GM12874 (cell line): ENCODE measurements around the gene IL12RB2.

Experiments used
- TF ChIP-seq, protein P1 (sequence below): IDR thresholded peaks from 2 replicates; pipeline ENCODE4 v1.5.1; 2011; ENCODE audit warnings: low read depth, mild to moderate bottlenecking, control low read depth, low read length, moderate library complexity; ENCODE audit not compliant: insufficient read depth

The IL12RB2 gene

DNA sequence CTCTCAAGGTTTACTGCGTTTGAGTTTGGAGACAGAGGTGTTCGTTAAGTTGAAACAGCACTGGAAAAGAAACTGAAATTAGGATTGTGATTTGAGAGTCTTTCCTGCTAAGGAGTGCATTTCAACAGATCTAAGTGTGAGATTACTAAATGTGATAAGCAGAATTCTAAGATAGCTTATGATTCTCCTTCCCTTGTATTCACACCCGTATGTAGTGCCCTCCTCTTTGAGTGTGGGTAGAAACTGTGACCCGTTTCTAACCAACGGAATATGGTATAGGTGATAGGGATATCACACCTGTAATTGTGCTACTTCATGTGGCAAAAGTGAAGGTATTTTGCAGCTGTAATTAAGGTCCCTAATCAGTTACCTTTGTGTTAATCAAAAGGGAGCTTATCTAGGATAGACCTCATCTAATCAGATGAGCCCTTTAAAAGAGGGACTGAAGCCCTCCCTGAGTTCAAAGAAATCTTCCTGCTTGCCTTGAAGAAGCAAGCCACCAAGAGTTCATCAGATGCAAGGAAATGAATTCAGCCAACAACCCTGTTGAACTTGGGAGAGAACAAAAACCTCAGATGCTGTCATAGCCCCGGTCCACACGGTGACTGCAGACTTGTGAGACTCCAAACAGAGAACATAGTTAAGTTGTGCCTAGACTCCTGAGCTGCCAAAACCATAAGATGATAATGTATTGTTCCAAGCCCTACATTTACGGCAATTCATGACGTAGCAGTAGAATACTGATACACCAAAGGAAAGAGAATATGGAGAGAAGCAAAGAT, 12.6 kb upstream of the IL12RB2 start:
- TF ChIP-seq, protein P1, sequence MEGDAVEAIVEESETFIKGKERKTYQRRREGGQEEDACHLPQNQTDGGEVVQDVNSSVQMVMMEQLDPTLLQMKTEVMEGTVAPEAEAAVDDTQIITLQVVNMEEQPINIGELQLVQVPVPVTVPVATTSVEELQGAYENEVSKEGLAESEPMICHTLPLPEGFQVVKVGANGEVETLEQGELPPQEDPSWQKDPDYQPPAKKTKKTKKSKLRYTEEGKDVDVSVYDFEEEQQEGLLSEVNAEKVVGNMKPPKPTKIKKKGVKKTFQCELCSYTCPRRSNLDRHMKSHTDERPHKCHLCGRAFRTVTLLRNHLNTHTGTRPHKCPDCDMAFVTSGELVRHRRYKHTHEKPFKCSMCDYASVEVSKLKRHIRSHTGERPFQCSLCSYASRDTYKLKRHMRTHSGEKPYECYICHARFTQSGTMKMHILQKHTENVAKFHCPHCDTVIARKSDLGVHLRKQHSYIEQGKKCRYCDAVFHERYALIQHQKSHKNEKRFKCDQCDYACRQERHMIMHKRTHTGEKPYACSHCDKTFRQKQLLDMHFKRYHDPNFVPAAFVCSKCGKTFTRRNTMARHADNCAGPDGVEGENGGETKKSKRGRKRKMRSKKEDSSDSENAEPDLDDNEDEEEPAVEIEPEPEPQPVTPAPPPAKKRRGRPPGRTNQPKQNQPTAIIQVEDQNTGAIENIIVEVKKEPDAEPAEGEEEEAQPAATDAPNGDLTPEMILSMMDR, result no peak

- TF ChIP-seq, protein P1, result 0 out of 2 replicates have a peak, but pooled peaks have one; percentile 1
Observed at GRCh38 chr1:67298762-67299161, 8.9 kb upstream of the IL12RB2 start.

DNA sequence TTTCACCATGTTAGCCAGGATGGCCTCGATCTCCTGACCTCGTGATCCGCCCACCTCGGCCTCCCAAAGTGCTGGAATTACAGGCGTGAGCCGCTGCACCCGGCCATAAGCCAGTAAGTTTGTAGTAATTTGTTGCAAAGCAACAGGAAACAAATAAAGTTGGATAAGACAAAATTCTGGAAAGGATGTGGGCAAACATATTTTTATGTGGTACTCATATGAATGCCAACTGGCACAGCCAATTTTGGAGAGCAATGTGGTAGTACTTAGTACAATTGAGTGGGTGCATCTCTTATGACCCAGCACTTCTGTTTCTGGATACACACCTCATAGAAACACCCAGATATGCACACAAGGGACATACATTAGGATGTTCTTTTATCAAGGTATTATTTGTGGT, 8.4 kb upstream of the IL12RB2 start:
- TF ChIP-seq, protein P1, result no peak

GRCh38 chr1:67300561-67300960, 7.1 kb upstream of the IL12RB2 start:
- TF ChIP-seq, protein P1, result no peak

DNA sequence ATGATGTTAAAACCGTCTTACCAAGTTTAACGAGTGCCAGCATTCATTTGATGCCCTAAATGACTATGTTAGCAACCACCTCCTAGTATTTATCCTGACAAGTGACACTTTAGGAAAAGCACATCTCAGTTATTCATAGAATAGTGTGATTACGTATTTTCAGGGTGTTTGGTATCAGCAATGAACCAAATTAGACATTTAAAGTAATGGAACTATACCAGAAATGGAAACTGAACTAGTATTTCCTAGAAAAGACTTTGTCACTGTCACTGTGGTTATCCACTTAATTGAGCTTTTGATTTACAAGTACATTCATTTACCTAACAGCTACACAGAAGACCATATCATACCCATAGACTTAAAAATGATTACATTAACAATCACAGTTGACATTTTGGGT, 3.6 kb upstream of the IL12RB2 start:
- TF ChIP-seq, protein P1, result no peak

DNA sequence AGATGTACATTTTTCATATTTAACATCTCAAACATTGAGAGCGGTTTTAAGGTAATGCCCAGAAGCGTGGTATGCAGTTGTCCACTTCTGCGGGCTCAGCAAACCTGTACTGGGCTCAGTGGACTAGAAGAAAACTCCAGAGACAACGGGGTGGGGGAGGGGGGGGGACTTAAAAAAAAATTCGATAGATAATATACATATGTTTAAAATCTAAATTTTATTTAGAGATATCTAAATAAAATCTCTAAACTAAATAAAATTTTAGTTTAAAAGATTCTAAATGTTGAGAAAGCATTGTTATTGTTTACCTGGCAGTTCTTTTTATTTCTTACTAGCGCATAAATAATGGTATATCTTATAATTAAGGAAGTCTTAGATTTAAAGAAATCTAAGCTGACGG, 1.1 kb upstream of the IL12RB2 start:
- TF ChIP-seq, protein P1, result no peak

GRCh38 chr1:67308136-67308535, 463 bp downstream of the IL12RB2 start:
- TF ChIP-seq, protein P1, result no peak

- TF ChIP-seq, protein P1, result no peak
Observed at GRCh38 chr1:67312615-67313014, 4.9 kb downstream of the IL12RB2 start.
